Measurements from ENCODE around the gene FBXO33.

- no peak for TF ChIP-seq CTCF (IDR thresholded peaks at IDR 0.05)
- TF ChIP-seq POLR2A (IDR thresholded peaks at IDR 0.05) = no peak
Observed at GRCh38 chr14:39430762-39431415, 1.3 kb downstream of the FBXO33 start.
